GM12801 (cell line): Measurements from ENCODE around the gene NCK2.

Source experiments
- CTCF ChIP-seq: IDR thresholded peaks from one replicate; pipeline ENCODE4 v1.5.1; 2011; ENCODE audit warnings: control low read depth; ENCODE audit not compliant: insufficient read length; ENCODE audit errors: extremely low read depth

Gene NCK2

DNA sequence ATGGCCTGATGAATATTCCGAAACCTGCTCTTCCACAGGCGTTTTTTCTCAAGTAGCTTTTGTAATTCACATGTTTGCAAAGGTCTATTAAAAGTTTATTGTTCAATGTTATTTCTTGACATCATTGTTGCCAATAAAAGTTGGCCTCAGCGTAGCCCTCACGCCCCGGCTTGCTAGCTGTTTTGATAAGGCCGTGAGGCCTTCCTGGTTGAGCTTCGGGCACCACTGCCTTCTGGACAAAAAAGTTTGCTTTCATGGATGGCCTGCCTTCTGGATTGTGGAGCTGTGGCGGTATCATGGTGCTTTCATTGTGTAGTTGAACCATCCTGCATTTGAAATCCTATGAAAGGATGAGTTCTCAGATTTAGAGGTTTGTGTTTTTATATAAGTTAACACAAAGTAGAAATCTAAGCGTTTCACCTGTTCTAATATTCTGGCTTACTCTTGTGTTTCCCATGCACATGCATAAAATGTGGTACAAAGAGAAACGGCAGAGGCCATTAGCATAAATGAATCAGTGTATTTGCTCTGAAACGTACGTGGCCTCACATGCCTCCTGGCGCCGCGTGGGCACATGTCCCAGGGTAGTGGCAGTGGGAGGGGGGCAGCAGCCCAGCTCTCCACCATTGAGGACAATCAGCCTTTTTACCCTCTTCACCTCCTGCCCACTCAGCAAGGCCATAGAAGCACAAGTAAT lies 134.5 kb downstream of the NCK2 start:
- no peak for TF ChIP-seq CTCF

GRCh38 chr2:105879803-105880300 lies 135.1 kb downstream of the NCK2 start:
- TF ChIP-seq CTCF = no peak

DNA sequence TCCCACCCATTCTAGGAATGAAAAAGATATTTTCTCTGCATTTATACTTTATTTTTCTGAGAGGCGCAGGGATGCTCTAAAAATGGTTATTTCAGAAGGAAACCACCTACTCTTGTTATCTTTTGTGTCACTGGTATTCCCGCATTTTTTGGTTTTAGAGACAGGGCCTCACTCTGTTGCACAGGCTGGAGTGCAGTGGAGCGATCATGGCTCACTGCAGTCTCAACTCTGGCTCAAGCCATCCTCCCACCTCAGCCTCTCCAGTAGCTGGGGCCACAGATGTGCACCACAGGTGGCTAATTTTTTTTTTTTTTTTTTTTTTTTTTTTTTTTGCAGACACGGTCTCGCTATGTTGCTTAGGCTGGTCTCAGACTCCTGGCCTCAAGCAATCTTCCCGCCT lies 135.9 kb downstream of the NCK2 start:
- no peak for TF ChIP-seq CTCF

DNA sequence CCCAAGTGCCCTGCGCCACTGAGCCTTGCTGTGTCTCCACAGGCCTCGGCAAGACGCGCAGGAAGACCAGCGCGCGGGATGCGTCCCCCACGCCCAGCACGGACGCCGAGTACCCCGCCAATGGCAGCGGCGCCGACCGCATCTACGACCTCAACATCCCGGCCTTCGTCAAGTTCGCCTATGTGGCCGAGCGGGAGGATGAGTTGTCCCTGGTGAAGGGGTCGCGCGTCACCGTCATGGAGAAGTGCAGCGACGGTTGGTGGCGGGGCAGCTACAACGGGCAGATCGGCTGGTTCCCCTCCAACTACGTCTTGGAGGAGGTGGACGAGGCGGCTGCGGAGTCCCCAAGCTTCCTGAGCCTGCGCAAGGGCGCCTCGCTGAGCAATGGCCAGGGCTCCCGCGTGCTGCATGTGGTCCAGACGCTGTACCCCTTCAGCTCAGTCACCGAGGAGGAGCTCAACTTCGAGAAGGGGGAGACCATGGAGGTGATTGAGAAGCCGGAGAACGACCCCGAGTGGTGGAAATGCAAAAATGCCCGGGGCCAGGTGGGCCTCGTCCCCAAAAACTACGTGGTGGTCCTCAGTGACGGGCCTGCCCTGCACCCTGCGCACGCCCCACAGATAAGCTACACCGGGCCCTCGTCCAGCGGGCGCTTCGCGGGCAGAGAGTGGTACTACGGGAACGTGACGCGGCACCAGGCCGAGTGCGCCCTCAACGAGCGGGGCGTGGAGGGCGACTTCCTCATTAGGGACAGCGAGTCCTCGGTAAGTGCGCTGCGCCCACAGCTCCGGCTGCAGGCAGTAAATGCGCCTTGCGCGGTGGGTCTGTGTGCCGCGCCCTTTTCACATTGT lies 136.8 kb downstream of the NCK2 start:
- no peak for TF ChIP-seq CTCF

- no peak for TF ChIP-seq CTCF
Observed at GRCh38 chr2:105882341-105882740, 137.6 kb downstream of the NCK2 start.

DNA sequence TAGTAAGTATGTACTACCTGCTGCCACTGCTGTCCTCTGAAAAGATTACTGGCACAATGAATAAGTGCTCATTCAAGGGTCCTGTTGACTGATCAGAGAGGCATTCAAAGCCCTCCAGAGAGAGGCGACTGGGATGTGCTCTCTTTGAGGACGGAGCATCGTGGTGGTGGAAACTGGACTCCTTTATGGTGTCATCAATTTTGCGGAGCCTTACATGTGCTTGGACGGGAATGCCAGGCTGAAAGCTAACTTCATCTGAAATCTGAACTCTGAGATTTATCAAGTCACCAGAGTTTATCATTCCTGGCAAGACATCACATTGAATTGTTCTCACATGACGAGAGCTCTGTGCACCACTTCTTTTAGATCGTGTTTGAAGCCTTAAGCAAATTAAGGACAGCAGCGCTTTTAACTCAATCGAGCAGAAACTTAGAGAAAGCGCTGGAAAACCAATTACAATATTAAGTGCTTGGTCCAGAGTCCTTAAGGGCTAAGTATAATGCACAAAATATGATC lies 138.3 kb downstream of the NCK2 start:
- TF ChIP-seq CTCF = no peak

GRCh38 chr2:105883911-105884694 lies 139.4 kb downstream of the NCK2 start:
- no peak for TF ChIP-seq CTCF
